GM12872 (cell line): ENCODE data around the gene FAIM.

Source experiments
- TF ChIP-seq, protein P1 (sequence below): IDR thresholded peaks from 3 replicates; pipeline ENCODE4 v1.5.1; 2011; ENCODE audit warnings: low read depth, mild to moderate bottlenecking, low read length, moderate library complexity; ENCODE audit not compliant: insufficient read depth

The FAIM gene

DNA sequence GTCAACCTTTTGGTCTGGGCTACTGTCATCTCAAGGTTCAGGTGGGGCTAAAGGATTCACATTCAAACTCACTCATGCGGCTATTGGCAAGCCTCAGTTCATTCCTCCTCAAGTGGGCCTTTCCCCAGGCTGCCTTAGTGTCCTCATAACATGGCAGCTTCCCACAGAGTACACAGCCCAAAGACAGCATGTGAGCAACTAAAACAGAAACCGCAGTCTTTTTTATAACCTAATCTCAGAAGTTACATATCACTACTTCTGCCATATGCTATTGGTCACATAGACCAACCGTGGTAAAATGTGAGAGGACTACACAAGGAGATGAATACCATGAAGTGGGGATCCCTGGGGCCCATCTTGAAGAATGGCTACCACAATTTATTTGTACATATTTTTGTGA lies 10.0 kb upstream of the FAIM start:
- TF ChIP-seq, protein P1, sequence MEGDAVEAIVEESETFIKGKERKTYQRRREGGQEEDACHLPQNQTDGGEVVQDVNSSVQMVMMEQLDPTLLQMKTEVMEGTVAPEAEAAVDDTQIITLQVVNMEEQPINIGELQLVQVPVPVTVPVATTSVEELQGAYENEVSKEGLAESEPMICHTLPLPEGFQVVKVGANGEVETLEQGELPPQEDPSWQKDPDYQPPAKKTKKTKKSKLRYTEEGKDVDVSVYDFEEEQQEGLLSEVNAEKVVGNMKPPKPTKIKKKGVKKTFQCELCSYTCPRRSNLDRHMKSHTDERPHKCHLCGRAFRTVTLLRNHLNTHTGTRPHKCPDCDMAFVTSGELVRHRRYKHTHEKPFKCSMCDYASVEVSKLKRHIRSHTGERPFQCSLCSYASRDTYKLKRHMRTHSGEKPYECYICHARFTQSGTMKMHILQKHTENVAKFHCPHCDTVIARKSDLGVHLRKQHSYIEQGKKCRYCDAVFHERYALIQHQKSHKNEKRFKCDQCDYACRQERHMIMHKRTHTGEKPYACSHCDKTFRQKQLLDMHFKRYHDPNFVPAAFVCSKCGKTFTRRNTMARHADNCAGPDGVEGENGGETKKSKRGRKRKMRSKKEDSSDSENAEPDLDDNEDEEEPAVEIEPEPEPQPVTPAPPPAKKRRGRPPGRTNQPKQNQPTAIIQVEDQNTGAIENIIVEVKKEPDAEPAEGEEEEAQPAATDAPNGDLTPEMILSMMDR: no peak

DNA sequence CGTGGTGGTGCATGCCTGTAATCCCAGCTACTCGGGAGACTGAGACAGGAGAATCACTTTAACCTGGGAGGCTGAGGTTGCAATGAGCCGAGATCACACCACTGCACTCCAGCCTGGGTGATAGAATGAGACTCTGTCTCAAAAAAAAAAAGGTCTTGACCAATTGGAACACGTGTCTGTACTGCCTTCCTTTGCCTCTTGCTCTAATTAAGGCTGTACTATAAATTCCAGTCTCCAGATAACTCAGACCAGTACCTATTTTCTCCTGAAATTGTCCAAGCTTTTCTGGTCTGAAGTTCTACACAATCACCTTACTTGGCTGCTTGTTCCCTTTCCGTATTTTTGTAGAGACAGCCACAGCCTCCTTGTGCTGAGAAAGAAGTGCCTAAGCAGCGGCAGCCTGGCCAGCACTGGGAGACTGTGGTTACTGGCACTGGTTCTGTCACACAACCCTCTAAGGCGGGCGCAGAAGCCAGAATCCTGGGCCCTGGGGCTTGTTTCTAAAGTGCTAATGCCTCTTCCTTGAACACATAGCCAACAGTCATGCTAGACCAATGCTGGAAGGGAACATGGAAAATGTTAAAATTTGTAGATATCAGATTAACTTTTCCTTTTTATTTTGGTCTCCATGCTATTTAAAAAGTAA lies 8.3 kb upstream of the FAIM start:
- TF ChIP-seq, protein P1: no peak

DNA sequence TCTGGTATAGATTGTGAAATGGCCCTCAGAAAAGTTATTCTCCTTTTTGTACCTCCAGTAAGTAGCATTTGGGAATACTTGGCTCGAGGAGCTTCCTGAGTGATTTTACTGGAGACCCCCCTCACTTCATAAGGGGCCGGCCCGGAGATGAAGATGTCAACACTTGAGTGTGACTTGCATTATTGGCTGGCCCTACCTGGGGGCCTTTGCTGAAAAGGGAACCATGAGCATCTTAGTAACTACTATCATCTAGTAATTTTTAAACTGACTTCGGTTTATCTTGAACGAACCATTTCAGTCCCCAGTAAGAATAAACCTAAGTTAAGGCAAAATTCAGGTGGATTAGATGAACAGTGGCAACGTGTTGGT lies 1.3 kb downstream of the FAIM start:
- TF ChIP-seq, protein P1: no peak

DNA sequence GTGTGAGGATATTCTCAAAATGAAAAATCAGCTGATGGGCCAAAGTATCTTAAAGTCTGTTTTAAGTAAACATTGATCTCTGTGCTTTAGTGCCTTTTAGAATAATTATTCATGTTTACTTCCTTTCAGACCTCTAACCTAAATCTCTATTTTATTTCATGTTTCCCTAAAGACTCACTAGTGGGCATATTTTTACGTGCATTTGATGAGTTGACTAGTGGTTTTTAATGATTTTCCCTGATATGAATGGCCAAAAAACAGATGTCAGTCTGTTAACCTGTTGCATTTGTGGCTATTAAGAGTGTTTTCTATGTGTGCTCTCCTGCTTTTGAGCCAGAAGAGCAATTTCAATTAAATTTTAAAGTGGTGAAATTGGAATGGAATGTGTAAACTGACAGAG lies 6.9 kb downstream of the FAIM start:
- TF ChIP-seq, protein P1: no peak

DNA sequence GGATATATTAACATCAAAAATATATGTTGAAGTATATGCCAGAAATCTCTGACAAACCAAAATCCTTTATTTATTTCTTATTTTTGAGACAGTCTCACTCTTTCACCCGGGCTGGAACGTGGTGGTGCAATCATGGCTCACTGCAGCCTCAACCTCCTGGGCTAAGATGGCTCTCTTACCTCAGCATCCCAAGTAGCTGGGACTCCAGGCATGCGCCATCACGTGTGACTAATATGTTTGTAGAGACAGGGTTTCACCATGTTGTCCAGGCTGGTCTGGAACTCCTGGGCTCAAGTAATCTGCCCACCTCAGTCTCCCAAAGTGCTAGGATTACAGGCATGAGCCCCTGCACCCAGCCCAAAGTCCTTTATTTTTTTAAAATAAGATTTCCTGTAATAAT lies 11.9 kb downstream of the FAIM start:
- TF ChIP-seq, protein P1: no peak

DNA sequence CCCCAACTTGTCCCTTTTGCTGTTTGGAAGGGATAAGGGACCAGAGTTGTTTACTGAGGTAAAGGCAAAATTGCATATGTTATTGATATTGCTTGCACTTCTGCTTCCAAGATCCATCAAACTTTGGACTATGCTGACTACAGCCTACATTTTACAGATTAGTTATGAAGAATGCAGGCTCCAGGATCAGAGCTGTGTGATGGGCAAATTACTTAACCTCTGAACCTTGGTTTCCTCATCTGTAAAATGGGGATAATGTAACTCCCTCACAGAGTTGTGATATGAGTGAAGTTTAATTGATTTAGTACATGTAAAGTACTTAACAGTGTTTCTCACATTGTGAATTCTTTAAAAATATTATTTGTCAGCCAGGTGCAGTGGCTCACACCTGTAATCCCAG lies 15.9 kb downstream of the FAIM start:
- TF ChIP-seq, protein P1: no peak

DNA sequence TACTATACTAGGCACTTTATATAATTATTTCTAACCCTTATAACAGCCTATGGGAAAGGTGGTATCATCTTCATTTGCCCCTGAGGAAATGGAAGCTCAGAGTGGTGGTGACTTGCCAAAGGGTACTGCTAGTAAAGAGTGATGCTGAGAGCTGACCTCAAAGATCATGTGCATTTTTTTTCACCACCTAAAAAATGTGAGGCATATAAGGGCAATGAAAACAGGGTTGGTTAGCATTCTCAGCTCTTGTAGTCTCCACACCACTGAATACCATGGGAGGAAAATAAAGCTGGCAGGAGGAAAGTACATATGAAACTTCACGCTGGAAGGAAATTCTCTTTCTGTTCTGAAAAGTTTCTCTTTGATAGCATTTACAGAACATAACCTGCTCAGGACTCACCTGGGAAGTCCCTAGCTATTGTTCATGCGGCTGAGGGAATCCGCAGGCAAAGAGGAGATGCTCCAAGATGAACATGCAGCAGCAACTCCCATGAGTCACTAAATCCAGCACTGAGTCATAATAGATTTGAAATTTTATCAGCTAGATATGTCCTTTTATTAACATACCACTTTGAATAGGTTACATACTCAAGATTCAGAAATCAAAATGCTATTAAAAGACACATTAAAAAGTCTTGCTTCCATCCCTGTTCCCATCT lies 17.3 kb downstream of the FAIM start:
- TF ChIP-seq, protein P1: no peak

DNA sequence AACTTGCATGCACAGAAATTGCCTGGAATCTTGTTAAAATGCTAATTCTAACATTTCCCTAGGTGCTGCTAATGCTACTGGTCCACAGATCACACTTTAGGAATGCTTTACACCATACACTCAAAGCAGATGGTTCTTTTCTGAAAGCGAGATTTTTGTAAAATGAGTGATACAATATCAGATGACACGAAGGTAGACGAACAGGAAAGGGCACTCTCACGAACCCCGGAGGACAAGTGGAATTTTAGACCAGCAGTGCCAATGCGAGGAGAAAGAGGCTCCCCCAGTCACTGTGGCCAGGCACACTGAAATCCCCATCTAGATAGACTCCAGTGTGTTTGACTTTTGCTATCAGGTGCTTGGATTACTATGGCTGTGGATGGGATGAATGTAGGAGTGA lies 21.0 kb downstream of the FAIM start:
- TF ChIP-seq, protein P1: no peak
